ENCODE data around the gene RASSF10. TPM values are rescaled to one million over a fixed set of nuclear protein-coding genes. Genes with fewer than 3 reads are reported as not detected.

The RASSF10 gene
- total RNA-seq (2014; rRNA removed; shearing (Covaris generic)) = not detected in 2 replicates

- no peak for DNase-seq (ENCODE audit: low spot score)
Observed at GRCh38 chr11:13008625-13009475, at the start of gene RASSF10. RASSF10 (plus strand) TSS chr11:13009316; CDS start chr11:13009577, 261 bp downstream.

- no peak for DNase-seq (ENCODE audit: low spot score)
Observed at GRCh38 chr11:12961615-12962014, 47.5 kb upstream of the RASSF10 start.

GRCh38 chr11:12962306-12962705 is 46.8 kb upstream of the RASSF10 start:
- no peak for DNase-seq (ENCODE audit: low spot score)

GRCh38 chr11:12963051-12963450 is 46.1 kb upstream of the RASSF10 start:
- DNase-seq (ENCODE audit: low spot score) = no peak

GRCh38 chr11:12963792-12964536 is 45.2 kb upstream of the RASSF10 start:
- peak; percentile 56 for DNase-seq (ENCODE audit: low spot score)

- DNase-seq (ENCODE audit: low spot score) = no peak
Observed at GRCh38 chr11:12964650-12965049, 44.5 kb upstream of the RASSF10 start.

- DNase-seq (ENCODE audit: low spot score) = no peak
Observed at GRCh38 chr11:12966002-12966401, 43.1 kb upstream of the RASSF10 start.

- DNase-seq (ENCODE audit: low spot score) = peak; percentile 21
Observed at GRCh38 chr11:12968101-12968500, 41.0 kb upstream of the RASSF10 start.

GRCh38 chr11:12968826-12969225 is 40.3 kb upstream of the RASSF10 start:
- DNase-seq (ENCODE audit: low spot score) = no peak

- no peak for DNase-seq (ENCODE audit: low spot score)
Observed at GRCh38 chr11:12971955-12972354, 37.2 kb upstream of the RASSF10 start.

- DNase-seq (ENCODE audit: low spot score) = no peak
Observed at GRCh38 chr11:12973528-12974181, 35.5 kb upstream of the RASSF10 start.

GRCh38 chr11:12975195-12975594 is 33.9 kb upstream of the RASSF10 start:
- no peak for DNase-seq (ENCODE audit: low spot score)

- DNase-seq (ENCODE audit: low spot score) = no peak
Observed at GRCh38 chr11:12979928-12980689, 29.0 kb upstream of the RASSF10 start.

GRCh38 chr11:12981676-12982522 is 27.2 kb upstream of the RASSF10 start:
- DNase-seq (ENCODE audit: low spot score) = no peak

GRCh38 chr11:12983336-12983735 is 25.8 kb upstream of the RASSF10 start:
- no peak for DNase-seq (ENCODE audit: low spot score)

GRCh38 chr11:12986194-12986898 is 22.8 kb upstream of the RASSF10 start:
- DNase-seq (ENCODE audit: low spot score) = no peak

GRCh38 chr11:12989428-12990161 is 19.5 kb upstream of the RASSF10 start:
- DNase-seq (ENCODE audit: low spot score) = peak; percentile 39

GRCh38 chr11:12990162-12990480 is 19.0 kb upstream of the RASSF10 start:
- DNase-seq (ENCODE audit: low spot score) = no peak

- no peak for DNase-seq (ENCODE audit: low spot score)
Observed at GRCh38 chr11:12991426-12991825, 17.7 kb upstream of the RASSF10 start.
